OCI-LY1 (cell line): ENCODE results near the gene USP10.

Experiments
- H2AFZ ChIP-seq: fragments of 200-600 bp; sonication (generic), shearing (Covaris generic); 2 replicates; pipeline ENCODE4 v1.6.0; 2014; ENCODE audit warnings: antibody characterized with exemption, mild to moderate bottlenecking, low read length
- H3F3A ChIP-seq: fragments of 200-600 bp; sonication (generic), shearing (Covaris generic); 2 replicates; pipeline ENCODE4 v1.6.0; 2014; ENCODE audit warnings: mild to moderate bottlenecking, antibody characterized with exemption, low read length, moderate library complexity; ENCODE audit not compliant: insufficient read depth
- H3K27ac ChIP-seq: fragments of 200-600 bp; sonication (generic); 2 replicates; pipeline ENCODE4 v1.5.1; 2014; ENCODE audit warnings: low read length, mixed run types, mild to moderate bottlenecking, low read depth; ENCODE audit not compliant: poor library complexity, severe bottlenecking
- H3K27me3 ChIP-seq: fragments of 200-600 bp; sonication (generic); 2 replicates; pipeline ENCODE4 v1.6.0; 2014; ENCODE audit warnings: antibody characterized with exemption, mild to moderate bottlenecking, low read length, moderate library complexity; ENCODE audit not compliant: insufficient read depth
- H3K36me3 ChIP-seq: fragments of 200-600 bp; sonication (generic); 2 replicates; pipeline ENCODE4 v1.6.1; 2014; ENCODE audit warnings: mild to moderate bottlenecking, antibody characterized with exemption, low read length, moderate library complexity, mixed read lengths; ENCODE audit not compliant: insufficient read depth
- H3K4me1 ChIP-seq: fragments of 200-600 bp; sonication (generic); 2 replicates; pipeline ENCODE4 v1.5.1; 2014; ENCODE audit warnings: mild to moderate bottlenecking, low read length, moderate library complexity; ENCODE audit not compliant: insufficient read depth, severe bottlenecking
- H3K4me2 ChIP-seq: fragments of 200-600 bp; sonication (generic), shearing (Covaris generic); 2 replicates; pipeline ENCODE4 v1.6.1; 2014; ENCODE audit warnings: low read length
- H3K4me3 ChIP-seq: fragments of 200-600 bp; sonication (generic); 2 replicates; pipeline ENCODE4 v1.5.1; 2014; ENCODE audit warnings: low read length, low read depth, mild to moderate bottlenecking, mixed read lengths; ENCODE audit not compliant: poor library complexity, severe bottlenecking
- H3K79me2 ChIP-seq: fragments of 200-600 bp; shearing (Covaris generic); 2 replicates; pipeline ENCODE4 v1.6.1; 2016; ENCODE audit warnings: mixed run types, low read length, mixed read lengths; ENCODE audit not compliant: insufficient read depth
- H3K9ac ChIP-seq: fragments of 200-600 bp; sonication (generic), shearing (Covaris generic); 2 replicates; pipeline ENCODE4 v1.6.1; 2014; ENCODE audit warnings: mild to moderate bottlenecking, low read length, mixed read lengths
- H3K9me2 ChIP-seq: fragments of 200-600 bp; sonication (generic), shearing (Covaris generic); 2 replicates; pipeline ENCODE4 v1.6.1; 2014; ENCODE audit warnings: low read depth, mild to moderate bottlenecking, low read length, mixed read lengths
- H3K9me3 ChIP-seq: fragments of 200-600 bp; shearing (Covaris generic); 2 replicates; pipeline ENCODE4 v1.6.1; 2014; ENCODE audit warnings: low read length, mixed read lengths
- H4K20me1 ChIP-seq: fragments of 200-600 bp; sonication (generic), shearing (Covaris generic); 2 replicates; pipeline ENCODE4 v1.6.0; 2016; ENCODE audit warnings: mild to moderate bottlenecking, low read length; ENCODE audit not compliant: insufficient read depth
- CTCF ChIP-seq: fragments of 200-600 bp; sonication (generic), shearing (Covaris generic); IDR thresholded peaks from 2 replicates; pipeline ENCODE4 v1.5.1; 2017; ENCODE audit warnings: mild to moderate bottlenecking, antibody characterized with exemption, low read length, moderate library complexity, mixed read lengths
- EZH2 ChIP-seq: fragments of 200-600 bp; sonication (generic), shearing (Covaris generic); IDR thresholded peaks from 2 replicates; pipeline ENCODE4 v1.8.0; 2017; ENCODE audit warnings: borderline replicate concordance, mixed run types, mild to moderate bottlenecking, antibody characterized with exemption, low read length, moderate library complexity, mixed read lengths

Gene USP10

GRCh38 chr16:84794626-84795025, 94.8 kb downstream of the USP10 start:
- Histone ChIP-seq H3K4me1 (no peaks in the 10 kb centered on the region), H3K79me2 (no peaks in the 10 kb centered on the region), H3K9me2 (no peaks in the 10 kb centered on the region), H3F3A (no peaks in the 10 kb centered on the region; the same call in 1 of the 2 replicates), H3K4me2 (no peak overlapping the region), H2AFZ (no peak overlapping the region), H3K9ac (no peak overlapping the region), H3K4me3 (no peak overlapping the region), H3K36me3 (no peaks in the 10 kb centered on the region; the same call in 1 of the 2 replicates), H4K20me1 (no peaks in the 10 kb centered on the region), H3K27me3 (no peaks in the 10 kb centered on the region), H3K9me3 (no peaks in the 10 kb centered on the region), H3K27ac (no peak overlapping the region)
- TF ChIP-seq CTCF = no peak
- TF ChIP-seq EZH2 = no peak

GRCh38 chr16:84795329-84796053, 95.7 kb downstream of the USP10 start:
- H3K4me2 ChIP-seq = no peak overlapping the region
- H3K9me3 ChIP-seq = no peaks in the 10 kb centered on the region
- H3F3A ChIP-seq = no peaks in the 10 kb centered on the region; the same call in 1 of the 2 replicates
- H3K27me3 ChIP-seq = no peaks in the 10 kb centered on the region; the same call in 1 of the 2 replicates
- no peaks in the 10 kb centered on the region for H3K9me2 ChIP-seq
- no peak overlapping the region for H2AFZ ChIP-seq
- no peaks in the 10 kb centered on the region; the same call in 1 of the 2 replicates for H3K36me3 ChIP-seq
- no peak overlapping the region for H3K9ac ChIP-seq
- no peaks in the 10 kb centered on the region for H3K79me2 ChIP-seq
- H4K20me1 ChIP-seq = no peaks in the 10 kb centered on the region
- H3K4me1 ChIP-seq = no peaks in the 10 kb centered on the region
- H3K4me3 ChIP-seq = no peak overlapping the region
- H3K27ac ChIP-seq = no peak overlapping the region
- TF ChIP-seq CTCF = no peak
- TF ChIP-seq EZH2 = no peak

GRCh38 chr16:84800158-84800978, 100.6 kb downstream of the USP10 start:
- Histone ChIP-seq H3K9ac (no peak overlapping the region), H2AFZ (no peak overlapping the region), H3K27ac (no peak overlapping the region), H3K9me3 (no peaks in the 10 kb centered on the region), H3K36me3 (no peaks in the 10 kb centered on the region; the same call in 1 of the 2 replicates), H3K4me1 (no peaks in the 10 kb centered on the region), H3F3A (no peaks in the 10 kb centered on the region; the same call in 1 of the 2 replicates), H3K4me2 (no peak overlapping the region), H3K9me2 (no peaks in the 10 kb centered on the region), H3K27me3 (no peaks in the 10 kb centered on the region; the same call in 1 of the 2 replicates), H4K20me1 (no peaks in the 10 kb centered on the region), H3K4me3 (no peak overlapping the region), H3K79me2 (no peaks in the 10 kb centered on the region)
- TF ChIP-seq EZH2 (no peak), CTCF (no peak)
